ENCODE results near the gene SEMA4D. TPM values are rescaled to one million over a fixed set of nuclear protein-coding genes. Genes with fewer than 3 reads are reported as not detected.

SEMA4D gene
- total RNA-seq, 3 donors from 2014 or later (not counting 1 experiment from before 2014, with no cell fraction given) = 354 to 448 (median 420) TPM

GRCh38 chr9:89435071-89435823, 62.7 kb downstream of the SEMA4D start:
- H3K36me3 Mint-ChIP-seq = no peaks in the 10 kb centered on the region
- Histone ChIP-seq H3K27ac (ENCODE audit: low read length) (no peak overlapping the region), H3K4me3 (ENCODE audit: low read length) (no peak overlapping the region), H3K27me3 (ENCODE audit: control insufficient read depth, insufficient read depth, low read length) (no peaks in the 10 kb centered on the region), H3K4me1 (ENCODE audit: control insufficient read depth, insufficient read depth, low read length) (peaks cover 92% of the 10 kb centered on the region), H3K36me3 (ENCODE audit: control insufficient read depth, insufficient read depth, low read length) (peaks cover 12% of the 10 kb centered on the region), H3K9me3 (ENCODE audit: control insufficient read depth, insufficient read depth, low read length) (no peaks in the 10 kb centered on the region)
- peaks cover 71 to 74% of the 10 kb centered on the region in 2 donors for H3K4me1 Mint-ChIP-seq
- H3K27me3 Mint-ChIP-seq (ENCODE audit: low read depth in 2 of 2) = no peaks in the 10 kb centered on the region
- ATAC-seq (no peak), DNase-seq (no peak)
- 79% methylated on average over 11 of the region's 11 CpGs for WGBS (ENCODE audit: insufficient coverage)
- H3K9me3 Mint-ChIP-seq = no peaks in the 10 kb centered on the region
- intact Hi-C loops (cut with micrococcal nuclease) = no loop called here
- no peak for TF ChIP-seq CTCF (IDR thresholded peaks at IDR 0.05)
- H3K27ac Mint-ChIP-seq = peak overlapping the region; percentile 68 to 89
- no peak overlapping the region for H3K4me3 Mint-ChIP-seq

- Histone ChIP-seq H3K4me1 (ENCODE audit: control insufficient read depth, insufficient read depth, low read length) (peaks cover 92% of the 10 kb centered on the region), H3K4me3 (ENCODE audit: low read length) (no peak overlapping the region), H3K27me3 (ENCODE audit: control insufficient read depth, insufficient read depth, low read length) (no peaks in the 10 kb centered on the region), H3K27ac (ENCODE audit: low read length) (no peak overlapping the region), H3K9me3 (ENCODE audit: control insufficient read depth, insufficient read depth, low read length) (no peaks in the 10 kb centered on the region), H3K36me3 (ENCODE audit: control insufficient read depth, insufficient read depth, low read length) (peaks cover 12% of the 10 kb centered on the region)
- no peaks in the 10 kb centered on the region for H3K9me3 Mint-ChIP-seq
- peaks cover 70 to 71% of the 10 kb centered on the region in 2 donors for H3K4me1 Mint-ChIP-seq
- no peaks in the 10 kb centered on the region for H3K36me3 Mint-ChIP-seq
- no peaks in the 10 kb centered on the region for H3K27me3 Mint-ChIP-seq (ENCODE audit: low read depth in 2 of 2)
- no peak for TF ChIP-seq CTCF (IDR thresholded peaks at IDR 0.05)
- ATAC-seq (no peak), DNase-seq (no peak)
- intact Hi-C loops (cut with micrococcal nuclease) = no loop called here
- H3K27ac Mint-ChIP-seq = peak overlapping the region; percentile 68 to 89
- H3K4me3 Mint-ChIP-seq = no peak overlapping the region
Observed at GRCh38 chr9:89434636-89435035, 63.3 kb downstream of the SEMA4D start.

- peaks cover 93% of the 10 kb centered on the region for H3K4me1 ChIP-seq (ENCODE audit: control insufficient read depth, insufficient read depth, low read length)
- peaks cover 12% of the 10 kb centered on the region for H3K36me3 ChIP-seq (ENCODE audit: control insufficient read depth, insufficient read depth, low read length)
- DNase-seq (no peak), ATAC-seq (no peak)
- Mint-ChIP-seq H3K9me3 (no peaks in the 10 kb centered on the region), H3K36me3 (no peaks in the 10 kb centered on the region), H3K27me3 (ENCODE audit: low read depth in 2 of 2) (no peaks in the 10 kb centered on the region), H3K27ac (no peak overlapping the region), H3K4me3 (no peak overlapping the region), H3K4me1 (peaks cover 69 to 75% of the 10 kb centered on the region in 2 donors)
- intact Hi-C loops (cut with micrococcal nuclease) = no loop called here
- H3K27ac ChIP-seq (ENCODE audit: low read length) = no peak overlapping the region
- H3K9me3 ChIP-seq (ENCODE audit: control insufficient read depth, insufficient read depth, low read length) = no peaks in the 10 kb centered on the region
- H3K4me3 ChIP-seq (ENCODE audit: low read length) = no peak overlapping the region
- no peaks in the 10 kb centered on the region for H3K27me3 ChIP-seq (ENCODE audit: control insufficient read depth, insufficient read depth, low read length)
- no peak for TF ChIP-seq CTCF (IDR thresholded peaks at IDR 0.05)
- 91% methylated on average over 11 of the region's 11 CpGs for WGBS (ENCODE audit: insufficient coverage)
Observed at GRCh38 chr9:89433826-89434225, 64.1 kb downstream of the SEMA4D start.
